Heart left ventricle (tissue), 16 donors: ENCODE measurements around the gene TRIM65. TPM values are rescaled to one million over a fixed set of nuclear protein-coding genes. Genes with fewer than 3 reads are reported as not detected.
A peak's percentile ranks its signal among the peaks of the same experiment; 100 is the strongest.

Experiments
- ATAC-seq, 4 donors: fragments of 200-7000 bp; cut with Tn5 transposase; one replicate each; pipeline ENCODE4 v1.9.1; 2020 to 2022; ENCODE audit warnings: moderate library complexity in 4 of 4, mild to moderate bottlenecking in 3 of 4, moderate number of reproducible peaks in 1 of 4
- DNase-seq, 5 donors: peaks; one replicate each; pipeline ENCODE4 v3.0.0-alpha.2; 2020
- H3K27ac ChIP-seq, 12 donors: fragments of 200-600 bp; sonication (generic) in 4 of 12; one replicate each; pipeline versions ENCODE4 v1.5.0 to v1.8.0; 2016 to 2022; ENCODE audit warnings: mild to moderate bottlenecking in 2 of 12
- H3K27me3 ChIP-seq, 9 donors: fragments of 200-600 bp; sonication (generic) in 2 of 9; one replicate each; pipeline versions ENCODE4 v1.5.1 to v1.8.0; 2016 to 2022; ENCODE audit warnings: mild to moderate bottlenecking in 3 of 9
- H3K36me3 ChIP-seq, 9 donors: fragments of 200-600 bp; sonication (generic) in 2 of 9; one replicate each; pipeline versions ENCODE4 v1.5.0 to v1.8.0; 2018 to 2022; ENCODE audit warnings: mild to moderate bottlenecking in 2 of 9
- H3K4me1 ChIP-seq, 12 donors: fragments of 200-600 bp; sonication (generic) in 4 of 12; one replicate each; pipeline versions ENCODE4 v1.5.0 to v1.8.0; 2016 to 2022; ENCODE audit warnings: mild to moderate bottlenecking in 3 of 12
- H3K4me3 ChIP-seq, 12 donors: fragments of 200-600 bp; sonication (generic) in 4 of 12; one replicate each; pipeline versions ENCODE4 v1.5.0 to v1.8.0; 2017 to 2022; ENCODE audit warnings: mild to moderate bottlenecking in 9 of 12, moderate library complexity in 4 of 12
- H3K9me3 ChIP-seq, 12 donors: fragments of 200-600 bp; sonication (generic) in 4 of 12; one replicate each; pipeline versions ENCODE4 v1.5.0 to v1.8.0; 2016 to 2022; ENCODE audit warnings: mild to moderate bottlenecking in 1 of 12
- POLR2A ChIP-seq, 2 donors: fragments of 450-650 bp; IDR thresholded peaks; one replicate each; pipeline ENCODE4 v1.6.1; 2017; ENCODE audit warnings: antibody characterized with exemption in 2 of 2, mild to moderate bottlenecking in 2 of 2, moderate library complexity in 2 of 2
- whole genome bisulfite sequencing, 4 donors: extraction: QIAGEN DNeasy Blood & Tissue Kit in 2 of 4; methylation state at CpG; one replicate each; pipeline versions ENCODE4 v1.1.5 to v1.1.7; 2013 to 2018; 5-methylcytosine and 5-hydroxymethylcytosine counted together
- intact Hi-C, 10 donors: fragments of 100-400 bp; cut with DNase I; formaldehyde crosslinking; loops; one replicate each; pipeline versions ENCODE4 v1.11.1 to v1.14.2; 2022
- polyA plus RNA-seq, 2 donors: library from polyadenylated mRNA; stranded (reverse); fragments of 200-250 nt; gene quantifications; one replicate each; pipeline ENCODE4 v1.2.3, GENCODE V29; 2013
- total RNA-seq, 9 donors: library from RNA; depleted of rRNA in 2 of 9; stranded (reverse); fragments of >200 nt in 2 of 9; fragmentation: NEBNext Ultra II Directional in 3 of 9; extraction: Animal tissue kit (Norgen Biotek cat#: 25700) in 3 of 9; gene quantifications; one replicate each; pipeline versions ENCODE4 v1.1.0 to v1.2.4, GENCODE V29; 2016 to 2023
- TF ChIP-seq, protein P1 (sequence below), 12 donors: fragments of 200-600 bp; sonication (generic) in 4 of 12; IDR thresholded peaks; one replicate each; pipeline versions ENCODE4 v1.5.0 to v1.8.0; 2018 to 2022; ENCODE audit warnings: antibody characterized with exemption in 12 of 12, mild to moderate bottlenecking in 5 of 12
- donor health status: ischemic (EF 13 %, LVEDD 7.1; RV severe dilation, severe dysfunction).
- donor health status: healthy with polysubstance abuse.
- donor health status: DM: no; HTN: yes; CAD: no.
- donor health status: DM: no; HTN: no; CAD: no.
- donor health status: ischemic (EF 25% LVEDD 6.9; RV normal size, moderate dysfunction).
- donor health status: ischemic (EF 25% LVEDD 5.7; RV mildly dilated, moderate dysfunction).
- donor health status: healthy.
- donor health status: DM: yes; HTN: yes; CAD: no.
- donor health status: ischemic (EF 35%, LVEDD 5.7; RV mildly dilated, moderate dysfunction).
- donor health status: nonischemic (EF 11% LVEDD 7.7; RV severe dilation, severe dysfunction).
- donor health status: DM: yes; HTN: yes; CAD: no.
- donor health status: PGD.
- donor health status: ischemic (EF 29% LVEDD 5.4; RV normal size, mild dysfunction).
- donor health status: nonischemic (EF 23%, LVEDD 6.1; RV moderate dilation, normal function).

The TRIM65 gene
- total and polyA plus RNA-seq, 11 donors: 6.8 to 16.1 (median 9.5) TPM

DNA sequence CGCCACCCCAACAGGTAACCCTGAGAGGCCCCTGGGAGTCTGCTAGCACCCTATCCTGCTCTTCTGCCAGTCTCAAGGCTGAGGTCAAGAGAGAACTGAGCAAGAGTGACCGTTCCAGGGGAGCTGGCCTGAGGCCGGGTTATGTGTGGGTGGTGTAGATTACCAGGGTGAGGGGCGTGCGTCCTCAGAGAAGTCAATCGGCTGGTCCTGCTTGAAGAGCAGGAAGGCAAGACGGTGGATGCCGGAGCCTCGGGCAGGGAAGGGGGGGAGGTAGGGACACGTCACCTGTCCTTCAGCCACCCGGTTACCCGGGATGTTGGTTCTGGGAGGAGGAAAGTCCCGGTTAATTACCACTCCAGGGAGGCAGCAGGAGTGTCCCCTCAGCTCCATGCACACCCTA lies 2.6 kb upstream of the TRIM65 start:
- WGBS, 4 donors: 89 to 94% (median 90%) methylated on average over 13 of the region's 13 CpGs
- no peak overlapping the region for H3K27ac ChIP-seq
- H3K36me3 ChIP-seq: peaks cover 0 to 57% (median 52%) of the 10 kb centered on the region in 9 donors
- intact Hi-C loops: loop anchor here in 7 of 10 donors (5.0 to 10.0 kb wide), 6 partner anchors 42 to 135 kb away; partner anchors contain the start of genes WBP2 (in 3 of the 7), GALK1 (in 1 of the 7), UNC13D (in 1 of the 7) and UNK (in 1 of the 7)
- no peak overlapping the region for H3K4me3 ChIP-seq
- DNase-seq (no peak), ATAC-seq (no peak)
- no peaks in the 10 kb centered on the region for H3K27me3 ChIP-seq
- no peaks in the 10 kb centered on the region for H3K9me3 ChIP-seq
- TF ChIP-seq, protein P1, sequence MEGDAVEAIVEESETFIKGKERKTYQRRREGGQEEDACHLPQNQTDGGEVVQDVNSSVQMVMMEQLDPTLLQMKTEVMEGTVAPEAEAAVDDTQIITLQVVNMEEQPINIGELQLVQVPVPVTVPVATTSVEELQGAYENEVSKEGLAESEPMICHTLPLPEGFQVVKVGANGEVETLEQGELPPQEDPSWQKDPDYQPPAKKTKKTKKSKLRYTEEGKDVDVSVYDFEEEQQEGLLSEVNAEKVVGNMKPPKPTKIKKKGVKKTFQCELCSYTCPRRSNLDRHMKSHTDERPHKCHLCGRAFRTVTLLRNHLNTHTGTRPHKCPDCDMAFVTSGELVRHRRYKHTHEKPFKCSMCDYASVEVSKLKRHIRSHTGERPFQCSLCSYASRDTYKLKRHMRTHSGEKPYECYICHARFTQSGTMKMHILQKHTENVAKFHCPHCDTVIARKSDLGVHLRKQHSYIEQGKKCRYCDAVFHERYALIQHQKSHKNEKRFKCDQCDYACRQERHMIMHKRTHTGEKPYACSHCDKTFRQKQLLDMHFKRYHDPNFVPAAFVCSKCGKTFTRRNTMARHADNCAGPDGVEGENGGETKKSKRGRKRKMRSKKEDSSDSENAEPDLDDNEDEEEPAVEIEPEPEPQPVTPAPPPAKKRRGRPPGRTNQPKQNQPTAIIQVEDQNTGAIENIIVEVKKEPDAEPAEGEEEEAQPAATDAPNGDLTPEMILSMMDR (IDR thresholded peaks at IDR 0.05): no peak
- TF ChIP-seq POLR2A (IDR thresholded peaks at IDR 0.05): no peak
- H3K4me1 ChIP-seq: peaks cover 0 to 38% (median 30%) of the 10 kb centered on the region in 12 donors

DNA sequence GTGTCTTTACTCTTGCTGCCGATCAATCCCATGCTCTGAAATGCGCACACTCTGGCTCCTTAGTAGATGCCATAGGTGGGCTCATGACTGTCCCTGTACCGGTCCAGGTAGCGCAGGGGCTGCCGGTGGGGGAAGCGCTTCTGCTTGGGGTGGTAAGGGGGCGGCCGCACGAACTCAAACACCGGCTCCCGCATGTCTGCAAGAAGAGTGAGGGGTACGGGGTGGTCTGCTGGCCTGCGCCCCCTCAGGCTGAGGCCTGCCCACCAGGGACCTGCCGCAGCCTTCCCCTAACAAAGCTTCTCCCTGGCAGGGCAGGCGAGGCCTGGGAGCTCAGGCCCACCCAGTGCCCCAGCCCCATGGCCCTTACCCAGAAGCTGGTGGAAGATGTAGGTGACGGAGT lies 2.0 kb upstream of the TRIM65 start:
- WGBS, 4 donors: 92 to 96% (median 95%) methylated on average over 10 to 16 of the region's 16 CpGs
- H3K4me1 ChIP-seq: peaks cover 0 to 37% (median 28%) of the 10 kb centered on the region in 12 donors
- H3K36me3 ChIP-seq: peaks cover 0 to 57% (median 52%) of the 10 kb centered on the region in 9 donors
- DNase-seq: no peak
- H3K4me3 ChIP-seq: no peak overlapping the region
- H3K27ac ChIP-seq: no peak overlapping the region
- no peak for ATAC-seq
- H3K9me3 ChIP-seq: no peaks in the 10 kb centered on the region
- TF ChIP-seq, protein P1 (IDR thresholded peaks at IDR 0.05): no peak
- no peak for TF ChIP-seq POLR2A (IDR thresholded peaks at IDR 0.05)
- no peaks in the 10 kb centered on the region for H3K27me3 ChIP-seq
- intact Hi-C loops: loop anchor here in 7 of 10 donors (5.0 to 10.0 kb wide), 6 partner anchors 41 to 134 kb away; partner anchors contain the start of genes WBP2 (in 3 of the 7), GALK1 (in 1 of the 7), UNC13D (in 1 of the 7) and UNK (in 1 of the 7)

DNA sequence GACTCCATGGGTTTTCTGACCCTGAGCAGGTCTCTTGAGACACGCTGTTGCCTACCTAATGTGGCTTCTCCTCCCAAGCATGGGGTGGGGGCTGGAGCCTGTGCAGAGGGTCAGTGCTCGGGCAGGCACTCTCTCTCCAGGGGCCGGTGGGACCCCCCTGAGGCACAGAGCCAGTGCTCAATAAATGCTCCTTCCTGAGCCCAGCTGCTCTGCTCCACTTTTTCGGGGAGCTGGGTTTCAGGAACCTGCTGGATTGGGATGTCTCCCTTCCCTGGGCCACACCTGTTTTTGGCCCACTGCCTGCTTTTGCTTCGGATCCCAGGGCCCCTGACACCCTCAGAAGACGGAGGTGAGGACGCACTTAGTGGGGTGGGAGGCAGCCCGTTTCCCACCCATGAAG lies 1.3 kb upstream of the TRIM65 start:
- Histone ChIP-seq H3K36me3 (peaks cover 0 to 55% (median 52%) of the 10 kb centered on the region in 9 donors), H3K27ac (no peak overlapping the region), H3K4me1 (peaks cover 0 to 32% (median 25%) of the 10 kb centered on the region in 12 donors), H3K4me3 (no peak overlapping the region), H3K27me3 (no peaks in the 10 kb centered on the region), H3K9me3 (no peaks in the 10 kb centered on the region)
- WGBS, 4 donors: 85 to 90% (median 89%) methylated on average over 8 of the region's 8 CpGs
- intact Hi-C loops: loop anchor here in 7 of 10 donors (5.0 to 10.0 kb wide), 6 partner anchors 41 to 133 kb away; partner anchors contain the start of genes WBP2 (in 3 of the 7), GALK1 (in 1 of the 7), UNC13D (in 1 of the 7) and UNK (in 1 of the 7)
- ATAC-seq: no peak
- DNase-seq: no peak
- TF ChIP-seq POLR2A (IDR thresholded peaks at IDR 0.05): no peak
- TF ChIP-seq, protein P1 (IDR thresholded peaks at IDR 0.05): no peak

GRCh38 chr17:75897160-75898019 lies 639 bp upstream of the TRIM65 start:
- ATAC-seq (no peak), DNase-seq (peak in 1 of 5 donors; percentile 50)
- intact Hi-C loops: loop anchor here in 7 of 10 donors (2.0 to 10.0 kb wide), 7 partner anchors 40 to 133 kb away; partner anchors contain the start of genes WBP2 (in 4 of the 7), GALK1 (in 1 of the 7), UNC13D (in 1 of the 7) and UNK (in 1 of the 7)
- Histone ChIP-seq H3K9me3 (no peaks in the 10 kb centered on the region), H3K36me3 (peaks cover 0 to 52% (median 46%) of the 10 kb centered on the region in 9 donors), H3K27me3 (no peaks in the 10 kb centered on the region), H3K27ac (peak overlapping the region; percentile 88 to 99 (median 94)), H3K4me1 (peaks cover 0 to 32% (median 24%) of the 10 kb centered on the region in 12 donors), H3K4me3 (peak overlapping the region; percentile 48 to 97 (median 80))
- no peak for TF ChIP-seq POLR2A (IDR thresholded peaks at IDR 0.05)
- TF ChIP-seq, protein P1 (IDR thresholded peaks at IDR 0.05): no peak
- 53 to 68% (median 58%) methylated on average over 23 to 37 of the region's 37 CpGs for WGBS, 4 donors
